ENCODE data around the gene TNNC1.

TNNC1 gene

DNA sequence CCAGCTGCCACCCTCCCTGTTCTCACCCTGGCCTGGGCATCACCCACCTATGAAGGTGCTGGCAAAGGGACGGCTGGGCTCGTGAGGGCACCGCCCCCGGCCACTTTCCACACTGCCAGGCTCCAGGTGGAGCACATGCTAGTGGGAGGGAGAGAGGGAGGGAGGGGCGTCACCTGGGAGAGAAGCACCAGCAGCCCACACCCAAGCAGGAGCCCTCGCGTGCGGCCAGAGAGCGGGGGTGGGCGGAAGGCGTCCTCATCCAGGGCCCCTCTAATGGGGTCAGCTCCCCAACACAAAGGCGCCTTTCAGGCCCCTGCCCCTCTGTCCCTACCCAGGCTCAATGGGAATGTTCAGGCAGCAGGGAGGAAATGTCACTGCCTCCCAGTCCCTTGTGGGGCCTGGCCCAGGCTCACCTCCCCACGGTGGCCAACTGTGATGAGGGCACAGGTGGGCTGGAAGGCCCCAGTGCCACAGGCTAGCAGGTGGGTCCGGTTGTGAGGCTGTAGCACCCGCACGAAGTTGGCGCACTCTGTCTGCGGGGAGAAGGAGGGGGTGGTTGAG, 12.0 kb downstream of the TNNC1 start:
- no peak for DNase-seq

- DNase-seq = no peak
These were observed 12.6 kb downstream of the TNNC1 start for GRCh38 chr3:52441091-52441771.

DNA sequence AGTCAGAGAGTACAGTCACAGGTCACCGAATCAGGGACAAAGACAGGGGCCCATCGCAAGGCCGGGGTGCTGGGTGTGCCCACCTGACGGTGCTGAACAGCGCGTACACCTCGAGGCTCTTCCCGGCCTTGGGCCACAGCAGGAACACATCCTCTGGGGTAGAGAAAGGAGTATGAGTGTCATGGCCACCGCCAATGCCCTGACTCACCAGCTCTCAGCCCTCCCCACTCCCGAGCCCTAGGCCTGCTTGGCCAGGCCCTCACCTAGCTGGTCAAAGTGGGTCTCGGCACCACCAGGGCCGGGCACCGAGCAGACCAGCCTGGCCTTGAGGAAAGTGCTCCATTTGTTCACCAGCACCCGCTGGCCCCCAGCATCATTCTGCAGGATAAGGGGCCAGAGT, 13.2 kb downstream of the TNNC1 start:
- DNase-seq = no peak

DNA sequence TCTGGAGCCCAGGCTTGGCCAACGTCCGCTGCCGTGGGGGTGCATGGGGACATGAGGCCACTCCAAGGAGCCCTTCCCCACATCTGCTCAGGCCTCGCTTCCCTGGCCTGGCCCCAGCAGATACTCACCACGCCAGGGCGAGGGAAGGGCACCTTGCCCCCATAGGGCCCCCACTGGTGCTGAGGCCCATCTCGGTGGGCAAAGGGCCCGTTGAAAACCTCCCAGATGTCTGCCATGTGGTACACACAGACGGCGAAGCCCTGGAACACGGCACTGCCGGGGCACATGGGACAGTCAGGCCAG, 13.6 kb downstream of the TNNC1 start:
- DNase-seq = no peak

DNA sequence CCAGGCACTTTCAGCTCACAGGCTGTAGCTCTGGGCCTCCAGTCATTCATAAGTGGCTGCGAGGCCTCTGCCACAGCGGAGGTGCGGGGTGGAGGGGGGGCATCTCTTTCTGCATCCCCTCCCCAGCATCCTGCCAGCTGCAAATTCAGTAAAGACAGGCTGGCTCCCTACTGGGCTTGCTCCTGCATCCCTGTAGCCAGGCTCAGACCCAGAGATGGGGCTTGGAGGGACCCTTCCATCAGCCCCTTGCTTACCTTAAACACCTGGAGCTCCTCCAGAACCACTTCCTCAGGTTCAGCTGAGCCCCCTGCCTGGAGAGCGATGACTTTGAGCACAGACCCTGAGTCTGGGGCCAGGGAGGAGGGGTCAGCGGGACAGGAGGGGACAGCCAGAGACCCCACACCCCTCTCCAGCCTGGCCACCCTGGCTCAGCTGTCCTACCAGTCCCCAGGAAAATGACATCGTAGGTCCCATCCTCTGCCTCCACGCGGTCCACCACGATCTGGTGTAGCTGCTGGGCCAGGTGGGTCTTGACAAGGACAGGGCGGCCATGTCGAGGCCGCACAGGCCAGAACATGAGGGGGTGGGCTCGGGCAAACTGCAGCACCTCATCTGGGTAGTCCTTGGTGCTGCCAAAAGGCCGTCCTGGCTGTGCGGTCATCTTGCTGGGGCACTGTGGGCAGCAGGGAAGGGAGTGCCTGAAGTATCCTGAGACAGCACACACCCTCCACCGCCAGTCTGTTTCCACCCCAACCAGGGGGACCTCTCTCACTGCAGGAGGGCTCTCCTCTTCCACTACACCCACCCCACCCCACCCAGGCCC, 14.2 kb downstream of the TNNC1 start:
- DNase-seq = no peak

DNA sequence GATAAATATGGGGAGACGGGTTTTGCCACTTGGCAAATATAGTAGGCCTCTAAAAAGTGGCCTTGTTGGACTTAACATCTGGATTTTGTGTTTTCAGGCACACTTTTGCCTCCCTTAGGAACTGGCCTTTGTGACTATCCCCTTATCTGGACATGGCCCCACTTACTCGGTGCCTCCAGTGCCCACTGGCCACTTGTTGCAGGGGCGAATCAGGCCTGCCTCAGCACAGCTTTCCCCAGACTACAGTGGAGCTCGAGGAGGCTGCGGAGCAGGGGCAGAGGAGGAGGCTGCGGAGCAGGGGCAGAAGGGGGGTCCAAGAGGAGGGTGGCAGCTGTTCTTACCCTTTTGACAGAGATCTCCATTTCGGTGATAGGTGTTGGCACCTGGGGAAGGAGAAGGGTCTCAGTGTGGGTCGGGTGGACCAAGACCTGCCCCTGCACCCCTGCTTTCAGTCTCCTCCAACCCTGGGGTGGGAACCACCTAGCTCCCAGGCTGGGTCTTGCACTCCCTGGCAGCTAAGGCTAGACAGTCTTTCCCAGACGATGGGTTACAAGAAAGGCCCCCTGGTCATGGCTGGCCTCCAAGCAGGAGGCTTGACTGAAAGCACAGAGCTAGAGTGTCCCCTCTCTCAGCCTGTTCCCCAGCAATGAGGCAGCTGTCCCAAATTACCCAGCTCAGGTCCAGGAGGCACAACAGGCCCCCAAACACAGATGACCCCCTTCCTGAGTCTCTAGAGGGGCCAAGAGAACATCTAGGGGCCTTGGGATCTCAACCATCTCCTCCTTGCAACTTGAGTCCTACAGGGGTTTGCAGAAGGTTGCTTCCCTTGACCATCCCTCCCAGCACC, 15.0 kb downstream of the TNNC1 start:
- no peak for DNase-seq

DNA sequence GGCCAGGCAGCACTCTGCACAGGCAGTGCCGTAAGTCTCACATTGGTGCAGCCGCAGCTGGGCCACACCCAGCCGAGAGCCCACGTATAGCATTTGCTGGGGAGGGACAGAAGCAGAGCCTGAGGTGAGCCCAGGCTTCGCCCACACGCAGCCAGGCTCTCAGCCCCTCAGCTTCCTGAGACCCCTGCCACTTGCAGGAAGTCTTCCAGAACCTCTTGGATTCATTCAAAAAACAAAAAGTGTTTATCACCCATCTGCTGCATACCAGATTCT, 15.8 kb downstream of the TNNC1 start:
- DNase-seq = no peak

DNA sequence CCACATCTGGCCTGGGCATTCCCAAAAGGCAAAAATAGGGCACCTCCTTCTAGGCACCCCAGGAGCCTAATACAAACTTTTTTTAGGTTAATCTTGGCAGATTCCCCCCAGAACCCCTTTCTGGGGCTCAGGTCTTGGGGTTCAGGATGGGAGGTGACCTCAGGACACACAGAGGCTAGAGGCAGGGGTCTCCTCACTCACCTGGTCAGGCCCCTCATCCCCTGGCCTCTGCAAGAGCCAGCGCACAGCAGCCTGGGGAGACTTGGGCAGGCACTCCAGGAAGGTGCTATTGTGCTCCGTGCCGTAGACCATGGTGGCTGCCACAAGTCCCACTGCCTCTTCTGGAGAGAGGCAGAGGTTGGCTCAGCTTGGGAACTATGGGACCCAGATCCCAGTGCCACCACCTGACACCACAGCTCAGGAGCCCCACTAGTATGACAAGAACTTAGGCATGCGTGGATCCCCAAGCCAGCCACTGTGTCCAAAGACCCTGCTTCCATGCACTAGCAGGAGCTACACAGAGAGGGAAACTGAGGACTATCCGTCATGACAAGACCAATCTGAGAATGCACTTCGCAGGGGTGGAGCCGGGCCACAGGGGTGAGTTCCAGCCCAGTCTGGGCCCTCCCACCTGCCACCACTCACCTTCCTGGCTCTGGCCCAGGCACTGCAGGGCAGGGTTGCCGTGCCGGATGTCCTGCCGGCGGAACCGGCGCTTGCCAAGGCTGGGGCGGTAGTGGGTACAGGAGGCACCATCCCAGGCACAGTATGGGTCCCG, 16.3 kb downstream of the TNNC1 start:
- no peak for DNase-seq

- DNase-seq = no peak
These were observed 17.2 kb downstream of the TNNC1 start for GRCh38 chr3:52436500-52437149.

DNA sequence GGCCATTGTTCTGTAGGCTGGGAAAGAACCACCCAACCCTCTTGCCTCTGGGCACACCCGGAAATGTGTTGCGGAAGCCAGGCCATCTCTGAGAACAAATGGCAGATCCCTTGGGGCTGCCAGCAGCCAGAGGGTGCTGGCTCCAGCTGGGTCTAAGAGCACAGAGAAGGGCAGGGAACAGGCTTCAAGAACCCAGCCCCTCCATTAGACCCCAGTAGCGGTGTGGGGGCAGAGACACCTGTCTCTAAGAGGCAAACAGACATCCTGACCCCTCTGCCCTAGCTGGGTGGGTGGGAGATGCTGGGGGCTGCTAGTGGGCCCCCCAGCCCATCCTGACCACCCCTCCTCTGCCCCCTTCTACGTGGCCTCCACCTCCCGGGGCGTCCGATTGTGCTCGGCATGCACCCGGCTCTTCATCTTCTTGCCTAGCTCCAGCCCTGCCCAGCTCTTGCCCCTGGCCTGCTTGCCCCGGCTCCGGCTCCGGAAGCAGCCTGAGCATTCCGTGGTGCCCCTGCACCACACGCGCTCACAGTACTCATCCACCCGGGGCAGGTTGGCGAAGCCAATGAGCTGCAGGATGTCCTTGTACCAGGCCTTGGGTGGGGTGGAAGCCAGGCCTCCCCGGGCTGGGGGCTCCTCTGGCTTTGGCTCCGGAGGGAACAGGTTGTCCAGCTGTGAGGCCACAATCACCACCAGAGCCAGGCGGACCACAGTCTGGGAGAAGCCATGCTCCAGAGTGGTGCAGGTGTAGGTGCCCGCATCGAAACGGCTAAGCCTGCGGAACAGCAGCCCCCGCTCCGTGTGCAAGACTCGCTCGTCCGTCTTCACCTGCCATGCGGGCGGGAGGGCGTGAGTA, 18.4 kb downstream of the TNNC1 start:
- no peak for DNase-seq

- no peak for DNase-seq
These were observed 19.2 kb downstream of the TNNC1 start for GRCh38 chr3:52434491-52435115.

- no peak for DNase-seq
These were observed 19.8 kb downstream of the TNNC1 start for GRCh38 chr3:52433996-52434479.

GRCh38 chr3:52433328-52433995, 20.4 kb downstream of the TNNC1 start:
- no peak for DNase-seq

DNA sequence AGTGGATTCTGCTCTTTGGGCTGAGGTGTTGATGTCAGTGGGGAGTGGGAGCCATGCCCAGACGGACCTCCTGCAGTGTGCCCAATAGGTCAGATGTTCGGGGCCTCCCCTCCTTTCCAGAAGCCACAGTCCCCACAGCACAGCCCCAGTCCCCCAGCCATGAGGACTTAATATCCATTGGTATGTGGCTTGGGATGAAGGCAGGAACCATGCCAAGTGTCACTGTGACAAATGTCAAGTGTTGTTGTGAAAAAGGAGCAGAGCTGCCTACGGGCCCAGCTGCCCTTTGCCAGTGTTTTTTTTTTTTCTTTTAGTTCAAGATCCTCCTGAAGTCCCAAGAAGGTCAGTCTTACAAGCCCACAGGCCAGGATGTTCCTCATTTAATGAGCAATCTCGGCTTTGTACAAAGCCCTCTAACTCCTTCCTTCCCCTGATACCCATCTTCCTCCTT, 21.1 kb downstream of the TNNC1 start:
- no peak for DNase-seq

DNA sequence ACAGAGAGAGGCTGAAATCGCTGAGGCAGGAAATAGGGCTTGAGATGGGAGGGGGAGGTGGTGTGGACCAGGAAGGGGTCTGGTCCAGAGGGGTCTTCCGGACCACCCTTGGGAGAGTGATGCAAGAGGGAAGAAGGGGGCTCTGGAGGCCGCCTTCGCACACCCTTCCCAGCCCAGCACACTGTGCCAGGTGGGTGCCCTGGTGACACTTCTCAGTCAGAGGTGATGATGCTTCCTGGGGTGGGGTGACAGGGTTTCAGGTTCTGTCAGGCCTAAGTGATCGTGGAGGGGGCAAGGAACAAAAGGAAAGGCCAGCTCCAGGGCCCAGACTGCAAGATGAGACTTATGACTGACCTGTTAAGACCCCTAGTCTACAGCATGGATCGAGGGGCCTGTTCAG, 21.6 kb downstream of the TNNC1 start:
- no peak for DNase-seq

GRCh38 chr3:52431459-52432223, 22.2 kb downstream of the TNNC1 start:
- DNase-seq = no peak

GRCh38 chr3:52430416-52430810, 23.4 kb downstream of the TNNC1 start:
- DNase-seq = no peak

GRCh38 chr3:52429779-52430415, 23.9 kb downstream of the TNNC1 start:
- no peak for DNase-seq

DNA sequence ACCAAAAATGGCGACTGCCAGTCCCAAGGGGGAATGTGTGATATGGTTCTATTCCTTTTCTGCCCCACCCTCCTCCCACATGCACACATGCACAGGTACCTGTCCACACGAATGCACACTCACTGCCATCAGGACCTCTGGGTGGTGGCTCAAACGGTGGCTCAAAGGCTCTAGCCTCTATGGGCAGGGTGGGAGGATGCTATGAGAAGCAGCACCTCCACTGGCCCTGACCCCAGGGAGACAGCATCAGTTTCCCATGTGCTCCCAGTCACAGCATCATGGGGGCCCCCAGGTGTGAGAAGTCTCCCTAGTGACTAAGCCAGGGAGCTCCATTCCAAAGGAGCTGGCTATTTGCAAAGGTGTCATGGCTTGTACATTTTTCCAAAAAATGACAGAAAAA, 24.8 kb downstream of the TNNC1 start:
- DNase-seq = no peak

Data from activated CD4-positive, alpha-beta T cell treated with anti-CD3 and anti-CD28 coated beads for 48 hours (primary cell).